ENCODE data around the gene P2RX6. TPM values are rescaled to one million over a fixed set of nuclear protein-coding genes. Genes with fewer than 3 reads are reported as not detected.

The P2RX6 gene
- total and polyA plus RNA-seq, 9 of the 15 experiments (the other 6 are each of a cell fraction or from before 2014, with no cell fraction given): 0.01 to 3.9 (median 1.5) TPM; not detected in 1

DNA sequence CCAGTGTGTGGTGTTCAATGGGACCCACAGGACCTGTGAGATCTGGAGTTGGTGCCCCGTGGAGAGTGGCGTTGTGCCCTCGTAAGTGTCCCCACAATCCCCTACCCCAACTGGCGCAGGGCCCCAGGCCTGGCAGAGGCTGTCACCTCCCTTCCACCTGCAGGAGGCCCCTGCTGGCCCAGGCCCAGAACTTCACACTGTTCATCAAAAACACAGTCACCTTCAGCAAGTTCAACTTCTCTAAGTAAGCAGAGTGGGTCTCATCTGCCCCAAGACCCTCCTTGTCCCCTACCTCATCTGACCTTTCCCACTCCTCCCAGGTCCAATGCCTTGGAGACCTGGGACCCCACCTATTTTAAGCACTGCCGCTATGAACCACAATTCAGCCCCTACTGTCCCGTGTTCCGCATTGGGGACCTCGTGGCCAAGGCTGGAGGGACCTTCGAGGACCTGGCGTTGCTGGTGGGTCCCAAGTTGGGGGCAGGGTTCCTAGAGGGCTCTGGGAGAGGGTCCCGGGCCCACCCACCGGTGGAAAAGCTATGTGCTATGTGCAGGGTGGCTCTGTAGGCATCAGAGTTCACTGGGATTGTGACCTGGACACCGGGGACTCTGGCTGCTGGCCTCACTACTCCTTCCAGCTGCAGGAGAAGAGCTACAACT is 8.1 kb downstream of the P2RX6 start:
- BruUV-seq (replicated peaks): no TSS peak
- in situ Hi-C loops (cut with MboI): no loop called here
- FAIRE-seq: no peak
- no peak for TF ChIP-seq MXI1 (IDR thresholded peaks at IDR 0.05; ENCODE audit: low read depth, low read length)
- TF ChIP-seq ZNF696 (CRISPR knock-in tag; conservative IDR thresholded peaks at IDR 0.05): no peak
- 0 out of 2 replicates have a peak, but pooled peaks have one; percentile 53 for TF ChIP-seq ZNF583 (CRISPR knock-in tag; IDR thresholded peaks at IDR 0.05)
- TF ChIP-seq CREM (IDR thresholded peaks at IDR 0.05; ENCODE audit: low read depth): no peak
- TF ChIP-seq ELF1 (tag; IDR thresholded peaks at IDR 0.05): no peak
- TF ChIP-seq, protein P1, sequence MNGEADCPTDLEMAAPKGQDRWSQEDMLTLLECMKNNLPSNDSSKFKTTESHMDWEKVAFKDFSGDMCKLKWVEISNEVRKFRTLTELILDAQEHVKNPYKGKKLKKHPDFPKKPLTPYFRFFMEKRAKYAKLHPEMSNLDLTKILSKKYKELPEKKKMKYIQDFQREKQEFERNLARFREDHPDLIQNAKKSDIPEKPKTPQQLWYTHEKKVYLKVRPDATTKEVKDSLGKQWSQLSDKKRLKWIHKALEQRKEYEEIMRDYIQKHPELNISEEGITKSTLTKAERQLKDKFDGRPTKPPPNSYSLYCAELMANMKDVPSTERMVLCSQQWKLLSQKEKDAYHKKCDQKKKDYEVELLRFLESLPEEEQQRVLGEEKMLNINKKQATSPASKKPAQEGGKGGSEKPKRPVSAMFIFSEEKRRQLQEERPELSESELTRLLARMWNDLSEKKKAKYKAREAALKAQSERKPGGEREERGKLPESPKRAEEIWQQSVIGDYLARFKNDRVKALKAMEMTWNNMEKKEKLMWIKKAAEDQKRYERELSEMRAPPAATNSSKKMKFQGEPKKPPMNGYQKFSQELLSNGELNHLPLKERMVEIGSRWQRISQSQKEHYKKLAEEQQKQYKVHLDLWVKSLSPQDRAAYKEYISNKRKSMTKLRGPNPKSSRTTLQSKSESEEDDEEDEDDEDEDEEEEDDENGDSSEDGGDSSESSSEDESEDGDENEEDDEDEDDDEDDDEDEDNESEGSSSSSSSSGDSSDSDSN (IDR thresholded peaks at IDR 0.05; ENCODE audit: borderline replicate concordance in 1 of 2, low read depth in 2 of 2, low read length in 2 of 2): 0 out of 4 replicates have a peak, but pooled peaks of 1 of the 2 experiments have one; percentile 31
- no peak for TF ChIP-seq TARDBP (IDR thresholded peaks at IDR 0.05)
- no peak for TF ChIP-seq ZNF140 (CRISPR knock-in tag; IDR thresholded peaks at IDR 0.05)
- TF ChIP-seq, protein P2, sequence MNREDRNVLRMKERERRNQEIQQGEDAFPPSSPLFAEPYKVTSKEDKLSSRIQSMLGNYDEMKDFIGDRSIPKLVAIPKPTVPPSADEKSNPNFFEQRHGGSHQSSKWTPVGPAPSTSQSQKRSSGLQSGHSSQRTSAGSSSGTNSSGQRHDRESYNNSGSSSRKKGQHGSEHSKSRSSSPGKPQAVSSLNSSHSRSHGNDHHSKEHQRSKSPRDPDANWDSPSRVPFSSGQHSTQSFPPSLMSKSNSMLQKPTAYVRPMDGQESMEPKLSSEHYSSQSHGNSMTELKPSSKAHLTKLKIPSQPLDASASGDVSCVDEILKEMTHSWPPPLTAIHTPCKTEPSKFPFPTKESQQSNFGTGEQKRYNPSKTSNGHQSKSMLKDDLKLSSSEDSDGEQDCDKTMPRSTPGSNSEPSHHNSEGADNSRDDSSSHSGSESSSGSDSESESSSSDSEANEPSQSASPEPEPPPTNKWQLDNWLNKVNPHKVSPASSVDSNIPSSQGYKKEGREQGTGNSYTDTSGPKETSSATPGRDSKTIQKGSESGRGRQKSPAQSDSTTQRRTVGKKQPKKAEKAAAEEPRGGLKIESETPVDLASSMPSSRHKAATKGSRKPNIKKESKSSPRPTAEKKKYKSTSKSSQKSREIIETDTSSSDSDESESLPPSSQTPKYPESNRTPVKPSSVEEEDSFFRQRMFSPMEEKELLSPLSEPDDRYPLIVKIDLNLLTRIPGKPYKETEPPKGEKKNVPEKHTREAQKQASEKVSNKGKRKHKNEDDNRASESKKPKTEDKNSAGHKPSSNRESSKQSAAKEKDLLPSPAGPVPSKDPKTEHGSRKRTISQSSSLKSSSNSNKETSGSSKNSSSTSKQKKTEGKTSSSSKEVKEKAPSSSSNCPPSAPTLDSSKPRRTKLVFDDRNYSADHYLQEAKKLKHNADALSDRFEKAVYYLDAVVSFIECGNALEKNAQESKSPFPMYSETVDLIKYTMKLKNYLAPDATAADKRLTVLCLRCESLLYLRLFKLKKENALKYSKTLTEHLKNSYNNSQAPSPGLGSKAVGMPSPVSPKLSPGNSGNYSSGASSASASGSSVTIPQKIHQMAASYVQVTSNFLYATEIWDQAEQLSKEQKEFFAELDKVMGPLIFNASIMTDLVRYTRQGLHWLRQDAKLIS (CRISPR knock-in tag; IDR thresholded peaks at IDR 0.05): no peak
- no peak for TF ChIP-seq ZBTB8A (IDR thresholded peaks at IDR 0.05; ENCODE audit: partially characterized antibody)
- no peak for TF ChIP-seq JUND (IDR thresholded peaks at IDR 0.05; ENCODE audit: borderline replicate concordance, low read depth, low read length)
- no peak for TF ChIP-seq JUND (tag; IDR thresholded peaks at IDR 0.05; ENCODE audit: borderline replicate concordance, low read depth, low read length)
- no peak for TF ChIP-seq RAD51 (IDR thresholded peaks at IDR 0.05; ENCODE audit: borderline replicate concordance, low read depth)
- TF ChIP-seq HNRNPUL1 (IDR thresholded peaks at IDR 0.05; ENCODE audit: low read length): no peak
- no peak for TF ChIP-seq ZNF12 (CRISPR knock-in tag; IDR thresholded peaks at IDR 0.05)
- no peak for TF ChIP-seq PTBP1 (IDR thresholded peaks at IDR 0.05; ENCODE audit: low read depth, low read length)
- TF ChIP-seq JUNB (CRISPR knock-in tag; conservative IDR thresholded peaks at IDR 0.05): no peak

More for the DNA sequence above, 8.1 kb downstream of the P2RX6 start:
- H3K4me1 ChIP-seq (replicated peaks in 1 of 2; ENCODE audit: control insufficient read depth in 2 of 2, insufficient read depth in 2 of 2, low read length in 2 of 2): peaks cover 4 to 32% of the 10 kb centered on the region in 2 experiments; a peak in 3 of 5 replicates
- no peaks in the 10 kb centered on the region for H3K9me1 ChIP-seq (ENCODE audit: control insufficient read depth, insufficient read depth, low read length)
- DNase-seq (ENCODE audit: extremely low read depth in 1 of 4, low spot score in 3 of 4) (peak in 3 of 4 experiments; percentile 56 to 74 (median 72)), ATAC-seq (peak; percentile 51)
- no peak overlapping the region for H3K4me3 ChIP-seq
- WGBS (ENCODE audit: insufficient coverage, low coverage, missing lambda C conversion rate): 20% methylated on average over 13 of the region's 13 CpGs
- H3K4me2 ChIP-seq (ENCODE audit: insufficient read depth, low read length): no peak overlapping the region
- H2AFZ ChIP-seq (ENCODE audit: low read depth, low read length): 0 out of 2 replicates have a peak overlapping the region, but pooled peaks have one; percentile 6
- H3K79me2 ChIP-seq (ENCODE audit: control insufficient read depth, insufficient read depth, low read length): no peaks in the 10 kb centered on the region
- no peaks in the 10 kb centered on the region for H3K36me3 ChIP-seq (ENCODE audit: control insufficient read depth, insufficient read depth, low read length)
- peak overlapping the region in 1 of 2 experiments; percentile 73; a peak in 2 of 4 replicates for H3K9ac ChIP-seq (ENCODE audit: insufficient read depth in 1 of 2, low read depth in 2 of 2, low read length in 2 of 2)
- peaks cover 24% of the 10 kb centered on the region for H4K20me1 ChIP-seq (replicated peaks; ENCODE audit: control insufficient read depth, insufficient read depth, low read length)
- H3K27ac ChIP-seq (ENCODE audit: extremely low read depth, low read depth, low read length): no peak overlapping the region
- no peaks in the 10 kb centered on the region for H3K9me3 ChIP-seq (replicated peaks; ENCODE audit: control insufficient read depth, insufficient read depth, low read depth, low read length)
- CTCF ChIA-PET (ENCODE audit: low intra/inter-chr PET ratio): interaction anchor here (0.8 to 1.0 kb wide), 2 partner anchors 19 to 138 kb away, joined by 3 to 6 read pairs; no protein-coding TSS in a partner anchor
- H3K27me3 ChIP-seq (ENCODE audit: control insufficient read depth in 2 of 2, insufficient read depth in 2 of 2, low read length in 2 of 2): peaks cover 9 to 38% of the 10 kb centered on the region in 2 experiments; a peak in 4 of 5 replicates
- POLR2A ChIA-PET: interaction anchor here (0.6 to 4.3 kb wide), 11 partner anchors 8 to 1056 kb away, joined by 3 to 24 read pairs (median 5); partner anchors contain the start of genes P2RX6 and THAP7
- intact Hi-C loops (cut with micrococcal nuclease): loop anchor here (5.0 kb wide), 2 partner anchors 44 to 61 kb away; no protein-coding TSS in a partner anchor

Data from K562 (cell line).